Psoas muscle (tissue), 8 donors: ENCODE results near the gene TGM6. TPM values are rescaled to one million over a fixed set of nuclear protein-coding genes. Genes with fewer than 3 reads are reported as not detected.

Experiments
- ATAC-seq, 4 donors: fragments of 200-7000 bp; cut with Tn5 transposase; one replicate each; pipeline ENCODE4 v1.9.1; 2020; ENCODE audit warnings: moderate library complexity in 3 of 4, mild to moderate bottlenecking in 2 of 4
- DNase-seq, 2 donors: peaks; one replicate each; pipeline ENCODE4 v3.0.0-alpha.2; 2020
- H3K27ac ChIP-seq: fragments of 200-600 bp; one replicate; pipeline ENCODE4 v1.8.0; 2022
- H3K27me3 ChIP-seq, 3 donors: fragments of 200-600 bp in 1 of 3; one replicate each; pipeline versions ENCODE4 v1.6.1 to v1.8.0; 2013 to 2022; ENCODE audit warnings: low read length in 2 of 3, mild to moderate bottlenecking in 2 of 3, moderate library complexity in 1 of 3; ENCODE audit not compliant: insufficient read depth in 3 of 3
- H3K36me3 ChIP-seq, 2 donors: fragments of 200-600 bp in 1 of 2; one replicate each; pipeline versions ENCODE4 v1.6.1 to v1.8.0; 2013 to 2022; ENCODE audit warnings: low read depth in 1 of 2, mild to moderate bottlenecking in 1 of 2, moderate library complexity in 1 of 2; ENCODE audit not compliant: insufficient read depth in 1 of 2
- H3K4me1 ChIP-seq: fragments of 200-600 bp; one replicate; pipeline ENCODE4 v1.8.0; 2022
- H3K4me3 ChIP-seq: fragments of 200-600 bp; one replicate; pipeline ENCODE4 v1.8.0; 2022; ENCODE audit warnings: mild to moderate bottlenecking
- H3K9me3 ChIP-seq: fragments of 200-600 bp; one replicate; pipeline ENCODE4 v1.8.0; 2022
- WGBS, 3 donors: extraction: QIAGEN DNeasy Blood & Tissue Kit; methylation state at CpG; one replicate each; pipeline versions ENCODE4 v1.1.6 to v1.1.7; 2013; 5-methylcytosine and 5-hydroxymethylcytosine counted together
- intact Hi-C, 2 donors: fragments of 100-400 bp; cut with DNase I; formaldehyde crosslinking; loops; one replicate each; pipeline versions ENCODE4 v1.11.0 to v1.14.2; 2022
- polyA plus RNA-seq, 3 donors: library from polyadenylated mRNA; stranded (reverse); fragments of 200-250 nt; gene quantifications; one replicate each; pipeline ENCODE4 v1.2.3, GENCODE V29; 2013
- total RNA-seq, 4 donors: library from RNA; stranded (reverse); fragmentation: NEBNext Ultra II Directional in 2 of 4; extraction: Animal tissue kit (Norgen Biotek cat#: 25700) in 2 of 4; gene quantifications; one replicate each; pipeline versions ENCODE4 v1.2.1 to v1.2.4, GENCODE V29; 2021 to 2023
- TF ChIP-seq, protein P1 (sequence below): fragments of 200-600 bp; IDR thresholded peaks from one replicate; pipeline ENCODE4 v1.8.0; 2022; ENCODE audit warnings: antibody characterized with exemption
- donor health status: healthy with polysubstance abuse.
- donor health status: DM: no; HTN: no; CAD: no; lungs with moderate emphysema.
- donor health status: Bipolar disorder and iron deficiency.
- donor health status: healthy.
- donor health status: DM: yes; HTN: yes; CAD: no.
- donor health status: DM: no; HTN: no; CAD: no.
- donor health status: DM: no; HTN: no; CAD: no.
- donor health status: DM: yes; HTN: yes; CAD: no.

Gene TGM6
- total and polyA plus RNA-seq, 7 donors, result not detected

DNA sequence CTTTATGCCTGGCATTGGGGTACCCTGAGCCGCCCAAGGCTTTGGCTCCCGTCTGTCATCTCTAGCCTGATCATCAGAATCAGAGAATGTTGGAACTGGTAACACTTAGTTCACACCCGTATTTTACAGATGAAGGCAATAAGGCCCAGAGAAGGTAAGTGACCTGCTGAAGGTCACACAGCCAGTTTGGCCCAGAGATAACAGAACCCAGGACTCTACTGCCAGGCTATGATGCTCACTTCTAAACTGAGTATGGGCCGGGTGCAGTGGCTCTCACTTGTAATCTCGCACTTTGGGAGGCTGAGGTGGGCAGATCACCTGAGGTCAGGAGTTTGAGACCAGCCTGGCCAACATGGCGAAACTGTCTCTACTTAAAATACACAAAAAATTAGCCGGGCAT, 1.8 kb upstream of the TGM6 start:
- Histone ChIP-seq H3K4me3 (no peak overlapping the region), H3K36me3 (no peaks in the 10 kb centered on the region), H3K27me3 (no peaks in the 10 kb centered on the region), H3K9me3 (no peaks in the 10 kb centered on the region), H3K4me1 (no peaks in the 10 kb centered on the region), H3K27ac (no peak overlapping the region)
- intact Hi-C loops, result no loop called here
- no peak for ATAC-seq
- 88 to 89% (median 88%) methylated on average over 7 of the region's 7 CpGs for WGBS, 3 donors
- no peak for DNase-seq
- TF ChIP-seq, protein P1, sequence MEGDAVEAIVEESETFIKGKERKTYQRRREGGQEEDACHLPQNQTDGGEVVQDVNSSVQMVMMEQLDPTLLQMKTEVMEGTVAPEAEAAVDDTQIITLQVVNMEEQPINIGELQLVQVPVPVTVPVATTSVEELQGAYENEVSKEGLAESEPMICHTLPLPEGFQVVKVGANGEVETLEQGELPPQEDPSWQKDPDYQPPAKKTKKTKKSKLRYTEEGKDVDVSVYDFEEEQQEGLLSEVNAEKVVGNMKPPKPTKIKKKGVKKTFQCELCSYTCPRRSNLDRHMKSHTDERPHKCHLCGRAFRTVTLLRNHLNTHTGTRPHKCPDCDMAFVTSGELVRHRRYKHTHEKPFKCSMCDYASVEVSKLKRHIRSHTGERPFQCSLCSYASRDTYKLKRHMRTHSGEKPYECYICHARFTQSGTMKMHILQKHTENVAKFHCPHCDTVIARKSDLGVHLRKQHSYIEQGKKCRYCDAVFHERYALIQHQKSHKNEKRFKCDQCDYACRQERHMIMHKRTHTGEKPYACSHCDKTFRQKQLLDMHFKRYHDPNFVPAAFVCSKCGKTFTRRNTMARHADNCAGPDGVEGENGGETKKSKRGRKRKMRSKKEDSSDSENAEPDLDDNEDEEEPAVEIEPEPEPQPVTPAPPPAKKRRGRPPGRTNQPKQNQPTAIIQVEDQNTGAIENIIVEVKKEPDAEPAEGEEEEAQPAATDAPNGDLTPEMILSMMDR, result no peak

DNA sequence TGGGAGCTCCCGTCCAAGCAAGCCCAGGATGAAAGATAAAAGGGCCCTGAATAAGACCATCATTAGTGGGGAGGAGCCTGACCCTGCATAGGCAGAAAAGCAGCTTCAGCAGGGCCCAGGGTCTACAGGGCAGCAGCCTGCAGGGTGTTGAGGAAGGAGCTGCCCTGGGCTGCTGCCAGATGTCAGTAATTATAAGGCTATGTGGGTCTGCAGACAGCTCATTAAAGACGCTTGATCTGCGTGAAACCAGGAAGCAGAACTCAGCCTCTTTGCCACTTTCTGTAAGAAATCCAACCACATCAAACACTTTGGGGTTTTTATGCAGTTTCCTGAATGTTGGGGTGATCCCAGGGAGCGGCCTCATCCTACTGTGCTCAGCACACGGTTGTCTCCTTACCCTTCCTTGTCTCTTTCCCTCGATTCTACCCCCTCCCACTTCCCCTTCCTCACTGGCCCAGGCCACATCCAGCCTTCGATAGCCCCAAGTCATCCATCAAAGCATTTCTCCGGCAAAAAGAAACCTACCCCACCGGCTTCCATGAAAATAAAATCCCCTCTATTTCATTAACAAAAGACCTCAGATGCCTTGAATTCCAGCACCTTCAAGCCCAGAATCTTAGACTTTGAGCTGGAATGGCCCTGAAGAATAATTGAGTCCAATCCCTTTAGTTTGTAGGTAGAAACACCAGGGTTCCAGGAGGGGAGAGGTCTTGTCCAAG, 1.0 kb upstream of the TGM6 start:
- Histone ChIP-seq H3K4me3 (no peak overlapping the region), H3K27ac (no peak overlapping the region), H3K36me3 (no peaks in the 10 kb centered on the region), H3K4me1 (no peaks in the 10 kb centered on the region), H3K27me3 (no peaks in the 10 kb centered on the region), H3K9me3 (no peaks in the 10 kb centered on the region)
- no peak for ATAC-seq
- intact Hi-C loops, result no loop called here
- WGBS, 3 donors, result 28 to 51% (median 28%) methylated on average over 9 of the region's 9 CpGs
- TF ChIP-seq, protein P1, result no peak
- DNase-seq, result no peak

DNA sequence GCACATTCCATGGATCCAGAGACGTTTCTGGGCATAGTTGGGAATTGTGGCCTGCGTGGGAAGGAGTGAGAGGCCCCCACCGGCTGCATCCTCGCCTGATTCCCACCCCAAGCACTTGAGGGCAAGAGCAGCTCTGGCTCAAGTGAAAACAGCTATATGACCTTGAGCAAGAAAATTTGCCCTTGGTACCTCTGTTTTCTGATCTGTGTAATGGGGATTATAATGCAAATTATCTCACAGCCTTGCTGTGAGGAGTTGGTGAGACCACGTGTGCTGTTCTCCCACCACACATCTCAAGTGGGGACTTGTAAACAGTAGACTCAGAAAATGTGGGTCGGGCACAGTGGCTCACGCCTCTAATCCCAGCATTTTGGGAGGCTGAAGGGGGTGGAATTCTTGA, 602 bp downstream of the TGM6 start:
- 69 to 76% (median 71%) methylated on average over 7 of the region's 7 CpGs for WGBS, 3 donors
- intact Hi-C loops, result no loop called here

DNA sequence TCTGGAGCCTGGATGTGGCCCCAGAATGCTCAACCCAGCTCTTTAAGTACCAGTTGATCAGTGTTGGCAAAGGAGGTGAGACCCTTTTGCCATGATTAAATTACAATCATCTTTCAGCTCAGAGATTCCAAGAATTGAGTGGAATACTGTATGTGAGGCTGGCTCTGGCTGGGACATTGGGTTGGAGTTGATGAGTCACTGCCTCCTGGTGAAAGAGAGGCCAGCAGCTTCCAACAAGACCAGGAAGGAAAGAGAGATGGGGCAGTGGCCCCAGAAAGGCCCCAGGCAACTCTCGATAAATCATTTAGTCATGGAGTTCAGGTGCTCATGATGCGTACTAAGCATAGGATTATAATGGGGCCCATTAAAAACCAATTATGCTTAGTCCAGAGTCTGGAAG, 2.1 kb downstream of the TGM6 start:
- H3K27me3 ChIP-seq, result peaks cover 0 to 1% (median 0%) of the 10 kb centered on the region in 3 donors
- ATAC-seq (no peak), DNase-seq (no peak)
- H3K4me1 ChIP-seq, result no peaks in the 10 kb centered on the region
- TF ChIP-seq, protein P1, result no peak
- no peak overlapping the region for H3K4me3 ChIP-seq
- peaks cover 3% of the 10 kb centered on the region for H3K9me3 ChIP-seq
- intact Hi-C loops, result no loop called here
- 79 to 87% (median 86%) methylated on average over 2 of the region's 2 CpGs for WGBS, 3 donors
- no peak overlapping the region for H3K27ac ChIP-seq
- no peaks in the 10 kb centered on the region for H3K36me3 ChIP-seq

More for the DNA sequence above, 602 bp downstream of the TGM6 start:
- ATAC-seq (no peak), DNase-seq (no peak)
- TF ChIP-seq, protein P1, result no peak
- Histone ChIP-seq H3K4me1 (no peaks in the 10 kb centered on the region), H3K36me3 (no peaks in the 10 kb centered on the region), H3K27me3 (peaks cover 0 to 1% (median 0%) of the 10 kb centered on the region in 3 donors), H3K4me3 (no peak overlapping the region), H3K9me3 (no peaks in the 10 kb centered on the region), H3K27ac (no peak overlapping the region)

DNA sequence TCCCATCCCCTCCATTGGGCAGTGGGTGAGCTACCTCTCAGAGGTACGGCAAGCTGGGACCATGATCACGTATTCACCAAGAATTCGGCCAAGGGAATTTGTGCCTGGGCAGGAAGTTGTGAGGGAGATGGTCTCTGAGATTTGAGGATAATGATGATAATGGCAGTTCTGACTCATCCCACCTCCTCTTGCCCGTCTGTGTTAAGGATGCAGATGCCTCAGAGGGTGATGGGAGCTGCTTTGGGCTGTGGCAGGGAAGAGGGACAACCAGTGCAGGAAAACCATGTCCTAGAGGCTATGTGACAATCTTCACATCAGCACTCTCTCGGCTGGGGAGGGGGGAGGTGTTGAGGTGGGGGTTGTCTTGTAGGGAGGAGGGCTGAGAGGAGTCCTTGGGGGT, 4.3 kb downstream of the TGM6 start:
- no peak for ATAC-seq
- DNase-seq, result no peak
- TF ChIP-seq, protein P1, result no peak
- WGBS, 3 donors, result 49 to 67% (median 56%) methylated on average over 5 of the region's 5 CpGs
- Histone ChIP-seq H3K4me1 (no peaks in the 10 kb centered on the region), H3K9me3 (peaks cover 3% of the 10 kb centered on the region), H3K4me3 (no peak overlapping the region), H3K36me3 (no peaks in the 10 kb centered on the region), H3K27ac (no peak overlapping the region), H3K27me3 (peaks cover 0 to 1% (median 0%) of the 10 kb centered on the region in 3 donors)
- intact Hi-C loops, result no loop called here
